Mucosa of gallbladder (tissue), 1 donor: ENCODE data around the gene KREMEN1. TPM values are rescaled to one million over a fixed set of nuclear protein-coding genes. Genes with fewer than 3 reads are reported as not detected.

Experiments
- DNase-seq: peaks from one replicate; pipeline ENCODE4 v3.0.0-alpha.2; 2020; ENCODE audit warnings: low spot score
- total RNA-seq: library from RNA; stranded (reverse); gene quantifications from one replicate; pipeline ENCODE4 v1.2.1, GENCODE V29; 2021
- donor health status: DM: no; HTN: no; CAD: no.

KREMEN1 gene
- total RNA-seq, 1 donor from 2014 or later: 7.3 TPM

- DNase-seq: no peak
Observed at GRCh38 chr22:29128891-29129807, 56.3 kb downstream of the KREMEN1 start.

DNA sequence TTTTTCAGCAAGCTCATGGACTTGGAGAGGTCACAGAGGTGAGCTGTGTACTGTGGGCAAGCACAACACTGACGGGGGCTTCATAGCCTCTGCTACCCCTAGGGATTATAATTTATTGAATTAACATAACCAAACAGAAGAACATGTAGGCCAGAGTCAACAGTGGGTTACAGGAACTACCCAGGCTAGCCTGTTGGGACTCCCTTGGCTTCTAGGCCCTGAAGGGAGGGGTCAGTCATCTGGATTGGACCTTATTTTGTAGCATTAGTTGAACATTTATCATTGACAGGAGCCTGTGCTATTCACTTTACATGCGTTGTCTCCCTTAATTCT, 56.9 kb downstream of the KREMEN1 start:
- no peak for DNase-seq

DNA sequence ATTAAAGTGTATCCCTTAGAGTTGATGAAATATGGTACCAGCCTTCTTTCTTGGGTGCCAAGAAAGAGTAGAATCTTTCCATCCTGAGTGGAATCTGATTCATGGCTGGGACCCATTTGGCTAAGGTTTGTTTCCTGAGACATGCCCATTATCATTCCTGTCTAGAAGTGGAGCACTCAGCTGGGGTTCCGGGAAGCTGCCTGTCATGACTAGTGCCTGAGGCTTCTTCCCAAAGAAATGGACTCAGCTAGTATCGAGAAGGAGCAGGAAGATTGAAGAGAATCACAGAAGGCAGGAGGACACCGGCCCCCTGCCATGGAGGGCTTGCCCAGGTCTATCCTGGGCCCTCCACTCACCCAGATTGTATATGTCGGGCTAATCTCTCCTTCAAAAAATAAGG, 57.6 kb downstream of the KREMEN1 start:
- no peak for DNase-seq

- no peak for DNase-seq
Observed at GRCh38 chr22:29133603-29134133, 60.8 kb downstream of the KREMEN1 start.

GRCh38 chr22:29134448-29134847, 61.6 kb downstream of the KREMEN1 start:
- DNase-seq: no peak

DNA sequence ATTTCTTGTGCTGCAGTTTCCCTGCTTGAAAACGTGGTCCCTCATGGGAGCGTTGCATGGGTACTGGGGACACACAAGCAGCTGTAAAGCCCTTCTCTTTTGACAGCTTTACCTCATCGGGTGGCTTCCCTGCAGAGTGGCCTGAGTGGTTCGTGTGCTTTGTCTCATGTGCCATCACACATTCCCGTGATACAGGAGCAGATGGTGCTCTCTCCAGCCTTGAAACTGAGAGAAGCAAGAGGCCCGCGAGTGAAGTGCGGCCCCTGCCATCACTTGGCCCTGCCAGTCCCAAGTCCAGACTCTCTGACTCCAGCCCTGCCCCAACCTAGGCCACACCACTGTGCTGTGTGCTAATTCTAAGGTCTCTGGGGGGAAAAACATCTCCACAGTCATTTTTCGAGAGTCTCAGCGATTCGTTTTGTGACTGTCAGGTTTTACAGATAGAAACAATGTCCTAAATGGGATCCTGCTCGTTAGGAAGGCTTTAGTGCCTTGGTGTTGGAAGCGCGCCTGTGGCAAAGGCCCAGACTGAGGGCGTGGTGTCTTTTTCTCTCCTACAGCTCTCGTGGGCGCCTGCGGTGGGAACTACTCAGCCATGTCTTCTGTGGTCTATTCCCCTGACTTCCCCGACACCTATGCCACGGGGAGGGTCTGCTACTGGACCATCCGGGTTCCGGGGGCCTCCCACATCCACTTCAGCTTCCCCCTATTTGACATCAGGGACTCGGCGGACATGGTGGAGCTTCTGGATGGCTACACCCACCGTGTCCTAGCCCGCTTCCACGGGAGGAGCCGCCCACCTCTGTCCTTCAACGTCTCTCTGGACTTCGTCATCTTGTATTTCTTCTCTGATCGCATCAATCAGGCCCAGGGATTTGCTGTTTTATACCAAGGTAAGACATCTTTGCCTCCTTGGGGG, 64.2 kb downstream of the KREMEN1 start:
- DNase-seq: no peak

GRCh38 chr22:29138556-29139305, 65.9 kb downstream of the KREMEN1 start:
- no peak for DNase-seq

DNA sequence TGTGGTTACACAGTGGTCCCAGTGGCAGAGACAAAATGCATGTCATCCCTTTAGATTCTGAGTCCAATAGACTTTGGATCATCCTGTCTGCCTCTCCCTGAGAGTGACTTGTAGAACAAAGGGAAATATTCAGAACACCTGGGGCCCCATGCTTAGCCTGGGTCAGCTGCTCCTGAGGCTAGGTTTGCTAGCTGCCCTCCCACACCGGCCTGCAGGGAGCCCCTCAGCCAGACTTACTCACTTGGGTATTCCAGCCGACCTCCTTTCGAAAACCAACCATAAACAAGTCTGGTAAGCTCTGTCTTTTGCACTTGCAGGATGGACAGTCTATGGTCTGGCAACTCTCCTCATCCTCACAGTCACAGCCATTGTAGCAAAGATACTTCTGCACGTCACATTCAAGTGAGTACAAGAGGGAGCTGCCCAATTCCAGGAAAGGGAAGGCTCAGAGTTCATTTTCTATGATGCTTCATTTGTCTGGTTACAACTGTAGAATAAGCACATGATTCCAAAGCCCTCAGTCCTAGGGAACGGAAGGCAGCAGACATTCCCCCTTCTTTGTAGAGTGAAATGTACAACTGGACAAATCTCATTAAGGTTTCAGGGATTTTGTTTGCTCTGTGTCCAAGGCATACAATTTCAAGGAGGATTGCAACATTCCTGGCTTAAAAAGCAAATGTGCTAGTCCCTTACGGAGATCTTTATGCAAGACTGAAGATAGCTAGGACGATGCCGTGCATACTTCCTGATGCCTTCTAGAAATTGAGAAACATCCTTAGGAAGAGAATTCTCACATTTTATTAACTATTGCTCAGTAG, 67.3 kb downstream of the KREMEN1 start:
- no peak for DNase-seq

DNA sequence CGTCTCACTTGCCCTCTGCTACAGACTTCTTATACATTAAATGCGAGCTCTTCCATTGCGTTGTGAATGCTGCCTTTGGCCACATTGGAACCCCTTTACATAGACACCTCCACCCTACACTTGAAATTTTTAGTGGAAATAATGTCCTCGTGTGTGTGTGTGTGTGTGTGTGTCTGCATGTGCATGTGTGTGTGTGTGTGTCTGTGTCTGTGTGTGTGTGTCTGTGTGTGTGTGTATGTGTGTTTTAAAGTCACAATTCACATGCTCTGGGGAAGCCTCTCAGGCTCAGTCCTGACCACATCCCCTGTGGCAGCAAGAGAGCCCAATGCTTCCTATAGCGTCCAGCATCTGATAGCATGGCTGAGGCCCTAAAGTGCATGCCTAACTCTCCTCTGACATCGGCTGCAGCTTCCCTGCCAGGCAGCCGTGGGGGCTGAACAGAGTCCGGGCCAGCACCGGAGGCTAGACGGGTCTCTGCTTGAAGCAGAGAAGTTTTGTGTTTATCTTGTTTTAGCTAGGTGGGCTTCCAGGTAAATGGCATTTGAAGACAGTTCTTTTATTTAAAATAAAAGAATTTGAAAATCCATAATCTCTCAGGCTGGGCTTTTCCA, 68.3 kb downstream of the KREMEN1 start:
- no peak for DNase-seq

- DNase-seq: no peak
Observed at GRCh38 chr22:29142116-29142515, 69.3 kb downstream of the KREMEN1 start.

- no peak for DNase-seq
Observed at GRCh38 chr22:29143941-29144785, 71.3 kb downstream of the KREMEN1 start.

DNA sequence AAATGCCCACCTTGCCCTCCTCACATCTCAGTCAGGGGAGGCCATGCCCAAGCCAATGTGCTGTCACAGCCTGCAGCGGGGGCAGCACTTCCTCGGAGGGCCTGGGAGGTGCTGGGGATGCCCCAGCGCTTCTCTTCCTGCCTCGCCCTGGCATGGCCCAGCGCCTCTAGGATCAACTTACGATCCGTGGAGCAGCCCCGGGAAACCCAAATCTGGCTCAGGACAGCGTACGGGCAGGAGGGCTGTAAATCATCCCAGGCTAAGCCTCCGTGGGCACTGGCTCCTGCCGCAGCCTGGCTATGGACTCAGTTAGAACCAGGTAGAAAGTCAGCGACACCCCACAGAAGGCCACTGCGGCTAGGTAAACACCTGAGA, 71.9 kb downstream of the KREMEN1 start:
- DNase-seq: no peak

DNA sequence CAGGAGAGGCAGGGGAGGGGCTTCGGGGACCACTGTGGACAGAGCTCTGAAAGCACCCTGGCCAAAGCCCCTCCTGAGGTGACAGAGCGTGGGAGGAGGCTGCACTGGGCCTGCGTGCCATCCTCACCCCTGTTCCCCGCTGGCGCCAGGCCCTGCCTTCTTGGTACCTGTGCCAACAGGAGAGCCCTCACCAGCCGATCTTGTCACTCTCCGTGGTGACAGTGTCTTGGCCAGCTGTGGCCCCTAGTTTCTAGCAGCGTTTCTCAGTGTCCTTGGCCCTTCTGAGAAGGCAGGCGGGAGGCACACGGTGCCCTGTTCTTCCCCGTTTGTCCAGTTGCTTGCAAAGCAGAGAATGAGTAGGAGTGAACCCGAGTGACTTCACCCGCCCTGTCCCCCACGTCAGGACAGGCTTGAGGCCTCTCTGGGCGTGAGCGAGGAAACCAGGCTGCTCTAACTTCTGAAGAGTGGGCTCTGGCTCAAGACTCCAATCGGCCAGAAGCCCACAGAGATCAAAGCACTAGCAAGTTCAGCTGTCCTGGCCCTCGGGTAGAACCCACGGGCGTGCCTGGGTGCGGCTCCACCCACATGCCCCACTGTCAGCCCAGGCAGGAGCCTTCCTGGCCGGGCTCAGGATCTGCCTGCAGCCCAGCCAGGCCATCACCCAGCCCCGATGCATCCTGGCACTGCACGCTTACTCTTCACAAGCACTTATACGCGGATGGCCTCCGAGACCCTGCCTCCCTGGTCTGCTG, 72.7 kb downstream of the KREMEN1 start:
- DNase-seq: no peak

GRCh38 chr22:29146091-29146560, 73.3 kb downstream of the KREMEN1 start:
- no peak for DNase-seq

DNA sequence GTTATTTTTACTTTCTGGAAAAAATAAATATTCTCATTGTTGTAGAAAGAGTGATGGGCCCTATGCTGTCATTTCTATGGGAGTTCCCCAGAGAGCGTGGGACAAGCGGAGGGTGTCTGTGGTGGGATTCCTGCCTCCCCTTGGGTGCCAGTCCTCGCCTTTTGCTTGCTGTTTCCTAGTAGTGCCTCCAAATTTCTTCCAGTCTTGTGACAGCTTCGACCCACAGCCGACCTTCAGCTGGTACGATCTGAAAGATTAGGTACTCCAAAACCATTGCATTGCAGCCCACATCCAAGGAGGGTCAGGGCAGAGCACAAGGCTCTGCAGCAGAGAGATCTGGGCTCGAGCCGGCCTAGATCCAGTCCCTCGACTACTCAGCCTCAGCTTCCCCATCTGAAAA, 73.9 kb downstream of the KREMEN1 start:
- no peak for DNase-seq

DNA sequence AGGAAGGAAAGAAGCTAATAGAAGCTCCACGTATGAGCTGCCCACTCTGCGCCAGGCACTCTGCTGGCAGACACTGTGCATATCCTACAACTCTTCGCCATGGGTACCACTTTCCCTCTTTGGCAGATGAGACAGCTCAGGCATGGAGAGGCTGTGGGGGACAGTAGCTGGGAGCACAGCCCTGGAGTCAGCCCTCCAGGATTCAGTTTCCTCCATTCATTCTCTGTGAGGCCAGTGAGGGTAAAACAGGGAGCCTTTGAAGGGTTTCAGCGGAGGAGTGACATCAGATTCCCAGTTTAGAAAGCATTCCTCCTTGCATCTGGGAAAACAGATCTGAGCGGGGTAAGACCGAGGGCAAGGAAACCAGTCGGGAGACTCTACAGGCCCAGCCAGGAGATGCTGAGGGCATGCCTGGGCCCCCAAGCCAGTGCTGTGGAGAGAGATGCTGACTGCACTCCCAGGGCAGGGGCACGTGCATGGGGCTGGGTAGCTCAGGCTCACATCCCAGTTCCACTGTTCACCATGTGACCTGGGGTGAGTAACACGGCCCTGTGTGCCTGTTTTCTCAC, 74.6 kb downstream of the KREMEN1 start:
- DNase-seq: no peak

DNA sequence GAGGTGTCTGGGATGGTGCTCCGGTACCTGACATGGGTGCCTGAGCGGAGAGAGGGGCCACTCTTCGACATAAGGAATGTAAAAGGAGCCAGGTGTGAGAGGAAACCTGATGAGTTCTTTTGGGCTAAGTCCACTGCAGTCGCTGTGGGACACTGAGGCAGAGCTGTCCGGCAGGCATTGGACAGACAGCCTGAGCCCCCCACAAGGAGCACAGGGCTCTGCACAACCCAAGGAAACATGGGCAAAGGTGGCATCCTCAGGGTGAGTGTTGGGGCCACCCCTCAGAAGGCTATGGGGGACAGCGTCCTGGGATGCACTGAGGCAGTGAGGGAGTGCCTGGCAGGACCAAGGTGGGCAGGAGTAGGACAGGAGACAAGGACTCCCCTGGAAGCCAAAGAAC, 75.2 kb downstream of the KREMEN1 start:
- no peak for DNase-seq

DNA sequence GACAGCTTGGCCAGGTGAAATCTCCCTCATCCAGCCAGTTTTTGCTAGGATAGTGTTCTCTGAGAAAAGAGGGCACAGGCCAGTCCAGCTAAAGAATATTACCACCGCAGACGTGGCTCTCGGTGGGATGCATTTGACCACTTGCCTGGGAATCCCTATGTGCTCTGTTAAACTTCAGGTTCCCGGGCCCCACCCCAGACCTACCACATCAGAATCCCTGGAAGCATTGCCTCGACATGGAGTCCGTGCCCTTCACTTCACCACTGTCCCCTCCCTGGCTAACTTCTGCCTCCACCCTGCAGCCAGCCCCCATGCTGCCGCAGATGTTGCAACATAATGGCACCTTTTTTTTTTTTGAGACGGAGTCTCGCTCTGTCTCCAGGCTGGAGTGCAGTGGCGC, 76.0 kb downstream of the KREMEN1 start:
- DNase-seq: no peak
